Neutrophil (primary cell): ENCODE data around the gene KIAA0232.

Source experiments
- H3K27ac ChIP-seq: fragments of 200-600 bp; sonication (generic); 2 replicates; pipeline ENCODE4 v1.5.1; 2016; ENCODE audit warnings: mild to moderate bottlenecking, moderate library complexity
- H3K27me3 ChIP-seq: fragments of 200-600 bp; sonication (generic); 2 replicates; pipeline ENCODE4 v1.6.0; 2016; ENCODE audit warnings: mild to moderate bottlenecking
- H3K36me3 ChIP-seq: fragments of 200-600 bp; sonication (generic); 2 replicates; pipeline ENCODE4 v1.5.1; 2017
- H3K4me1 ChIP-seq, 2 experiments: fragments of 200-600 bp in 1 of 2; sonication (generic) in 1 of 2; 1 replicate in 1 of 2; 2 replicates in 1 of 2; pipeline versions ENCODE4 v1.5.1 to v1.6.1; 2013 to 2016; ENCODE audit warnings: low read depth in 1 of 2, low read length in 1 of 2, mild to moderate bottlenecking in 1 of 2, moderate library complexity in 1 of 2; ENCODE audit not compliant: control insufficient read depth in 1 of 2, insufficient read depth in 1 of 2
- H3K4me3 ChIP-seq, 2 experiments: fragments of 200-600 bp in 1 of 2; sonication (generic) in 1 of 2; 1 replicate in 1 of 2; 2 replicates in 1 of 2; pipeline ENCODE4 v1.5.1; 2013 to 2016; ENCODE audit warnings: low read depth in 1 of 2, low read length in 1 of 2, mild to moderate bottlenecking in 1 of 2, moderate library complexity in 1 of 2
- H3K9me3 ChIP-seq: fragments of 200-600 bp; sonication (generic); 2 replicates; pipeline ENCODE4 v1.5.1; 2016
- CTCF ChIP-seq: fragments of 200-600 bp; sonication (generic); IDR thresholded peaks from 2 replicates; pipeline ENCODE4 v1.5.1; 2016; ENCODE audit warnings: antibody characterized with exemption

KIAA0232 gene

GRCh38 chr4:6771229-6771671, 11.3 kb upstream of the KIAA0232 start:
- no peak for TF ChIP-seq CTCF

GRCh38 chr4:6772223-6772928, 10.2 kb upstream of the KIAA0232 start:
- Histone ChIP-seq H3K27ac (no peak overlapping the region), H3K9me3 (no peaks in the 10 kb centered on the region), H3K4me3 (no peak overlapping the region), H3K27me3 (peaks cover 7% of the 10 kb centered on the region), H3K4me1 (peaks cover 5 to 14% of the 10 kb centered on the region in 2 experiments), H3K36me3 (no peaks in the 10 kb centered on the region)
- TF ChIP-seq CTCF, result no peak

More at GRCh38 chr4:6771229-6771671, 11.3 kb upstream of the KIAA0232 start:
- H3K27ac ChIP-seq, result no peak overlapping the region
- H3K27me3 ChIP-seq, result peaks cover 2% of the 10 kb centered on the region
- no peaks in the 10 kb centered on the region for H3K9me3 ChIP-seq
- no peaks in the 10 kb centered on the region for H3K36me3 ChIP-seq
- H3K4me3 ChIP-seq, result no peak overlapping the region
- peaks cover 0 to 6% of the 10 kb centered on the region in 2 experiments for H3K4me1 ChIP-seq

- H3K36me3 ChIP-seq, result no peaks in the 10 kb centered on the region
- no peak overlapping the region for H3K4me3 ChIP-seq
- H3K27me3 ChIP-seq, result peaks cover 7% of the 10 kb centered on the region
- H3K4me1 ChIP-seq, result peaks cover 12 to 21% of the 10 kb centered on the region in 2 experiments
- TF ChIP-seq CTCF, result no peak
- no peak overlapping the region for H3K27ac ChIP-seq
- H3K9me3 ChIP-seq, result no peaks in the 10 kb centered on the region
These were observed 9.4 kb upstream of the KIAA0232 start for GRCh38 chr4:6773106-6773505.

GRCh38 chr4:6773616-6774540, 8.6 kb upstream of the KIAA0232 start:
- no peak overlapping the region for H3K27ac ChIP-seq
- H3K9me3 ChIP-seq, result no peaks in the 10 kb centered on the region
- no peaks in the 10 kb centered on the region for H3K36me3 ChIP-seq
- no peak overlapping the region for H3K4me3 ChIP-seq
- no peak for TF ChIP-seq CTCF
- peaks cover 14 to 18% of the 10 kb centered on the region in 2 experiments for H3K4me1 ChIP-seq
- H3K27me3 ChIP-seq, result peaks cover 7% of the 10 kb centered on the region

- peaks cover 7% of the 10 kb centered on the region for H3K27me3 ChIP-seq
- H3K4me1 ChIP-seq, result peaks cover 14 to 18% of the 10 kb centered on the region in 2 experiments
- H3K9me3 ChIP-seq, result no peaks in the 10 kb centered on the region
- H3K36me3 ChIP-seq, result no peaks in the 10 kb centered on the region
- no peak for TF ChIP-seq CTCF
- H3K4me3 ChIP-seq, result no peak overlapping the region
- no peak overlapping the region for H3K27ac ChIP-seq
These were observed 6.8 kb upstream of the KIAA0232 start for GRCh38 chr4:6775746-6776145.
